Medulla oblongata (tissue), 1 donor: ENCODE data around the gene PRELID3B.

Experiments used
- DNase-seq: peaks from one replicate; pipeline ENCODE4 v3.0.0-alpha.2; 2015; ENCODE audit errors: extremely low spot score

The PRELID3B gene

DNA sequence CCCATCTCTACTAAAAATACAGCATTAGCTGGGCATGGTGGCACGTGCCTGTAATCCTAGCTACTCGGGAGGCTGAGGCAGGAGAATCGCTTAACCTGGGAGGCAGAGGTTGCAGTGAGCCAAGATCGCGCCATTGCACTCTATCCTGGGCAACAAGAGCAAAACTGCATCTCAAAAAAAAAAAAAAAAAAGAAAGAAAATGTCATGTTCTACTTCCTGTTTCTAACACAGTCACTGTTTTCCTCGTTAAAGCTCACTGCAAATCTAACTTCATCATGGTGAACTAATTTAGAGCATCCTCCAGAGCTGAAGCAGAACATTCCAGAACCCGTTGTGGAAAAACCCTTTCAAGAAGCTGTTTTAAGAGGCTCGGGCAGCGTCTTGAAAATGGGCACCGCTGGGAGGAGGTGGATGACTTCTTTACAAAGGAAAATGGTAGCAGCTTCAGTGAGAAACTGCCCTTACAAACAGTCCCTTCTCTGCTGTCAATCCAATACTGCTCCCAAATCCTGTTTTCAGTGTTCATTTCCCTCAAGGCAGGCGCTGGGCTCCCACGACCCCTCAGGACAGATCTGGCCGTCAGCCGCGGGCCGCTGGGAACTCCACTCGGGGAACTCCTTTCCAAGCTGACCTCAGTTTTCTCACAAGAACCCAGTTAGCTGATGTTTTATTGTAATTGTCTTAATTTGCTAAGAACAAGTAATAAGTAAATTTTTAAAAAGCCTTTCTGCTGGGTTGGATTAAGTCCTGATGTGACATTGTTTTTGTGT lies 48.0 kb downstream of the PRELID3B start:
- DNase-seq = no peak

DNA sequence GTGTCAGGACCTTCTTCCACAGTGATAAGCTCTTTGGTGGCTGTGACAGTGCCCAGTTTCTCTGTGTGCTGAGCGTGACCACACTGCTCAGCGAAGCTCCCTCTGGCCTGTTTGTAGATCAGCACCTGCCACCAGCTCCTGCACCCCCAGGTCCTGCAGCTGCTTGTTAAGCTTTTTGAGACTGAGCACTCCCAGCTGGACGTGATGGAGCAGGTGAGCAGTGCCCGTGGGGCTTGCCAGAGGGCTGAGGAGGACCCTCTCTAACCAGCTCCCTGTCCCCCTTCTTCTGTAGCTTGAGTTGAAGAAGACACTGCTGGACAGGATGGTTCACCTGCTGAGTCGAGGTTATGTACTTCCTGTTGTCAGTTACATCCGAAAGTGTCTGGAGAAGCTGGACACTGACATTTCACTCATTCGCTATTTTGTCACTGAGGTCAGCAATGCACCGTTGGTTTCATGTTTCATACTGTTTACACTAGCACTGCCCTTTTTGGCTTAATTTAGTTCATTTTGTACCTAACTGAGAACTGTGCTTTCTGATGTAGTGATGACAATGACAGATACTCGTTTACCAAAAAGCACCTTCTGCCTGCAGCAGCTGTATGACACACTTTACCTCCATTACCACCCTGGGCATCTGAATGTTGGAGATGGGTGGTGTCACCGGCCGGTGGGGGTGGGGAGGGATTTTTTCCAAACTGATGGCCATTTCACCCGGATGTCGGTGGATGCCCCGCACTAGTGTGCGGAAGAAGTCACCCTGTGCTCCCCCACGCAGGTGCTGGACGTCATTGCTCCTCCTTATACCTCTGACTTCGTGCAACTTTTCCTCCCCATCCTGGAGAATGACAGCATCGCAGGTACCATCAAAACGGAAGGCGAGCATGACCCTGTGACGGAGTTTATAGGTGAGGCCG lies 49.0 kb downstream of the PRELID3B start:
- no peak for DNase-seq

DNA sequence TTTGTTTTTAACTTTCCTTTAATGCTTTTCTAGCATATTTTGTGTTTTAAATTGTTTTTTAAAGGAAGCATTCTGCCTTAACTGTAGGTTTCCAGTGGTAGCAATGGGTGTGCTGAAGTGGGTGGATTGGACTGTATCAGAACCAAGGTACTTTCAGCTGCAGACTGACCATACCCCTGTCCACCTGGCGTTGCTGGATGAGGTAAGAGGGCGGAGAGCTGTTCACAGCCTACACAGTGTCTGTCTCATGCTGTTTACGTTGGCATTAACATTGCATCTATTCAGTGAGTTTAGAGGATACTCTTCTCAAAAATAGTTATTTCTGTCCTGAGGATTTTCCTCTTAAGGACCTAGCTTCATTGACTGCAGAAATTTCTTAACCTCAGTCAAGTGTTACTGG lies 49.7 kb downstream of the PRELID3B start:
- DNase-seq = no peak

GRCh38 chr20:58991715-58992114 lies 50.9 kb downstream of the PRELID3B start:
- peak; percentile 42 for DNase-seq

DNA sequence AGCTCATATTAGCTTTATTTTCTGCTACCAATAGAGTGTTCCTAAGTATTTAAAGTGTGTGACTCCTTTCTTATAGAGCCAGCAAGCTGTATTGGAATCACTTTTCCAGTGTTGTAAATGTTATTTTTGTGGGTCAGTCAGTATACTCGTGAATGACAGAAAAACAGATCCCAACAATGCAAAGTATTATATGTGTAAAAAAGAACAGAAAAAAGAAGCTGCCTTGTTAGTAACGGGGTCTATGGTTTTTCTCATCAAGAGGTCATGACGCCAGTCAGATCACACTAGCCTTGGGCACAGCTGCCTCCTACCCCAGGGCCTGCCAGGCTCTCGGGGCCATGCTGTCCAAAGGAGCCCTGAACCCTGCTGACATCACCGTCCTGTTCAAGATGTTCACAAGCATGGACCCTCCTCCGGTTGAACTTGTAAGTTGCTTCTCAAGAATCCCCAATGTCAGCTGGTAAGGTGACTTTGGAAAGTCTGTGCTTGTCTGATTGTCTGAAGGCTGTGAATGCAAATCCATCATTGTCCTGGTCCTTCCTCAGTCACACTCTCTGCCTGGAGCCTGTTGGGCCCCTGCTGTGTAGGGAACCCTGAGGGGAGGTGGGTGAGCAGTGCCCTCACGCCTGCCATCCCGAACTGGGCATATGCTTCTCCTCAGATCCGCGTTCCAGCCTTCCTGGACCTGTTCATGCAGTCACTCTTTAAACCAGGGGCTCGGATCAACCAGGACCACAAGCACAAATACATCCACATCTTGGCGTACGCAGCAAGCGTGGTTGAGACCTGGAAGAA lies 51.7 kb downstream of the PRELID3B start:
- no peak for DNase-seq

DNA sequence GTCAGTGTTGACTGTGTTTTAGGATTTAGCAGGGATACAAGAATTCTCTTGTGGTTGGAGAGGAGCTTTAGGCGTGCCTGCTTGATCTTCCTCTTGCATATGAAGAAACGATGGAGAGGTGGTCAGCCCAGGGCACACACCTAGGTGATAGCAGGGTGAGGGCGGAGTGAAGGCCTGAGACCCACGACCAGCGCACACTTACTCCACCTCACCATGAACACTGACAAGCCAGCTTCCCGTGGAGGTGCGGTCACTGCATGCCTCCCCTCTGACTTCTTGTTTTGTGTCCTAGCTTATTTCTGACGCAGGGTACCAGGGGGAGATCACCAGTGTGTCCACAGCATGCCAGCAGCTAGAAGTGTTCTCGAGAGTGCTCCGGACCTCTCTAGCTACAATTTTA lies 53.4 kb downstream of the PRELID3B start:
- no peak for DNase-seq

DNA sequence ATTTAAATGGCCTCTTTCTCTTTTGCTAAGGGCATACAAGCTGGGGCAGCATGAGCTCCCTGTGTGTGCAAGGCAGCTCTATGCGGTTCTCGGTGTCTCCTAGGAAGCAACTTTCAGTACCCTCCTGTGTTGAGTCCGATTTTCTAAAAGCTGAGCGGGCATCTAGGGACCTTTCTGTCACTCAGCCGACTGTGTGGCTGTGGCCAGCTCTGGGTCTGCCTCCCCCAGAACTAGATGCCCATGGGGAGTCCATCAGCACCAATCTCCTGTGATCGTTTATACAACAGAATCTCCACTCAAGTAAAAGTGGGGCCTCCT lies 54.1 kb downstream of the PRELID3B start:
- no peak for DNase-seq

DNA sequence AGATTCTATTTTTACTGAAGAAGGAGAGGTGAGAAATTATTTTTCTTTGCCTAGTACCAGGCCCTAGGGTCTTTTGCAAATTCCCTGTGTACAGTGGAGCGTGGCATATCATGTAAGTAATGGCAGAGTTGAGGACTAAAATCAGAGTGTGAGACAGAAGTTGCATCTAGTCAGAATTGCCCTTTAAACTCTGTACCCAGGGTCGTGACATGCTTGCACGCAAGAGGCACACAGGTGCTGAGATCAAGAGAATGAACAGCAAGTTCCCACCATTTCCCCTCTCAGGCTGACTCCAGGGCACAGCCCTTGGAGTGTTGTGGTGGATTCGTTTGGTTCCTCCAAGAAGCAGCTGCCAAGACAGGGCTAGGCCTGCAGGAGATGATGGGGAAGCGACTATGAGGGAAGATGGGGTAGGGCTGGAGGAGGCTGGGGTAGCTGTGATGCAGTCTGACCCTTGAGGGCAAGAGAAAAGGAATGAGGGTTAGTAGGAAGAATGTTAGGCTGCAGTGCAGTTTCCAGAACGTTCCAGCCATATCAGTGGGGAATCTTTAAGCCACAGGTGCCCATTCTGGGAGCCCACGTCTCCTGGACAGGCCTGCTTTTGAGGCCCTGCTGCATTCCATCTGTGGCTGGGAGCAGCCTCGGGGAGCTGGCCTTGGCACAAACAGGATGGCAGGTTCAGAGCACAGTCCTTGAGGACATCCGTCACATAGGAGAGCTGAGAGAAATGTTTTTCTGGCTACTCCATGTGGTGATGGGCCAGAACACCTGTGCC lies 54.6 kb downstream of the PRELID3B start:
- no peak for DNase-seq

- no peak for DNase-seq
These were observed 55.5 kb downstream of the PRELID3B start for GRCh38 chr20:58986968-58987517.

GRCh38 chr20:58986286-58986967 lies 56.2 kb downstream of the PRELID3B start:
- no peak for DNase-seq

DNA sequence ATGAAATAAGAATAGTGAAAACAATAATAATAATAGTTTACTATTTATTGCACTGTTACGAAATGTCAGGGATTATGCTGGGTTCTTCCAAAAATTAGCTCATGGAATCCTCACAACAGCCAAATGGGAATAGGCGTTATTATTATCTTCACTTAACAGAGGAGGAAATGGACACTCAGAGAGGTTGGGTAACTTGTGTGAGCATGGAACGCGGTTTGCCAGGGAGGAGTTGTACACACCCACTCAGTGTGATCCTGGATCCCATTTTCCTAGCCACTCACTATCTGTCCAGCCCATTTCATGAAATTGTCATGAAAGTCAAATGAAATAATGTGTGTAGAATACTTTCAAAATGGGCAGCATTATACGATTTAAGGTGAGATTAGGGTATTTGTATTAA lies 56.9 kb downstream of the PRELID3B start:
- no peak for DNase-seq

- no peak for DNase-seq
These were observed 57.9 kb downstream of the PRELID3B start for GRCh38 chr20:58984691-58985090.
